ENCODE data around the gene TNFRSF4. TPM values are rescaled to one million over a fixed set of nuclear protein-coding genes. Genes with fewer than 3 reads are reported as not detected.

Gene TNFRSF4
- total RNA-seq, 1 experiment from 2014 or later = 0.37 TPM

- Histone ChIP-seq H3K9ac (ENCODE audit: low read length) (no peak overlapping the region), H3K4me1 (ENCODE audit: control insufficient read depth in 1 of 2, insufficient read depth in 2 of 2, low read length in 2 of 2) (peaks cover 0 to 9% of the 10 kb centered on the region in 2 experiments; a peak in 2 of 4 replicates), H3K27ac (ENCODE audit: low read depth, low read length) (no peak overlapping the region), H3K27me3 (ENCODE audit: insufficient read depth, low read length) (no peaks in the 10 kb centered on the region), H2AFZ (ENCODE audit: low read depth, low read length, poor library complexity, severe bottlenecking) (no peak overlapping the region), H3K9me3 (ENCODE audit: control insufficient read depth in 1 of 2, insufficient read depth in 1 of 2, low read depth in 1 of 2, low read length in 2 of 2) (no peaks in the 10 kb centered on the region), H3K9me2 (ENCODE audit: insufficient read depth) (no peaks in the 10 kb centered on the region), H3K79me2 (ENCODE audit: insufficient read depth, low read length) (no peaks in the 10 kb centered on the region), H3K4me2 (ENCODE audit: low read length) (no peak overlapping the region), H3K36me3 (ENCODE audit: control insufficient read depth in 1 of 2, insufficient read depth in 2 of 2, low read length in 2 of 2) (no peaks in the 10 kb centered on the region), H3K4me3 (replicated peaks in 1 of 2; ENCODE audit: low read depth in 1 of 2, low read length in 2 of 2) (no peak overlapping the region), H4K20me1 (ENCODE audit: insufficient read depth) (no peaks in the 10 kb centered on the region)
- CTCF ChIA-PET = no interaction called here
- no TSS peak for BruUV-seq (replicated peaks)
- ATAC-seq (no peak), DNase-seq (ENCODE audit: low read depth, low spot score) (no peak)
- no peak for TF ChIP-seq ZNF274 (IDR thresholded peaks at IDR 0.05; ENCODE audit: low read depth, low read length)
- TF ChIP-seq EGR1 (IDR thresholded peaks at IDR 0.05; ENCODE audit: low read depth) = no peak
- no peak for TF ChIP-seq POLR2A (IDR thresholded peaks at IDR 0.05; ENCODE audit: borderline replicate concordance, extremely low read depth, insufficient read depth, insufficient read length)
- no peak for TF ChIP-seq CBX3 (IDR thresholded peaks at IDR 0.05; ENCODE audit: low read depth)
- no peak for TF ChIP-seq POLR2AphosphoS5 (IDR thresholded peaks at IDR 0.05; ENCODE audit: low read depth, low read length)
- TF ChIP-seq EZH2phosphoT487 (IDR thresholded peaks at IDR 0.05; ENCODE audit: borderline replicate concordance) = no peak
- no peak for TF ChIP-seq CEBPB (IDR thresholded peaks at IDR 0.05; ENCODE audit: low read depth)
- no peak for TF ChIP-seq FOSL1 (IDR thresholded peaks at IDR 0.05; ENCODE audit: low read depth)
- no peak for TF ChIP-seq RAD21 (IDR thresholded peaks at IDR 0.05; ENCODE audit: low read depth)
- TF ChIP-seq EZH2 (IDR thresholded peaks at IDR 0.05) = no peak
- no peak for TF ChIP-seq ZFX (IDR thresholded peaks at IDR 0.05)
- TF ChIP-seq MAX (IDR thresholded peaks at IDR 0.05) = no peak
- no peak for TF ChIP-seq TCF7L2 (IDR thresholded peaks at IDR 0.05; ENCODE audit: borderline replicate concordance, extremely low read depth, insufficient read depth, insufficient read length)
- TF ChIP-seq CTCF (IDR thresholded peaks at IDR 0.05 in 2 of 3, conservative IDR thresholded peaks at IDR 0.05 in 1 of 3; ENCODE audit: borderline replicate concordance in 1 of 3, insufficient read depth in 1 of 3, low read depth in 2 of 3, low read length in 2 of 3) = no peak
- no peak for TF ChIP-seq ATF3 (IDR thresholded peaks at IDR 0.05)
- no peak for TF ChIP-seq ZBTB33 (IDR thresholded peaks at IDR 0.05; ENCODE audit: extremely low read depth, insufficient replicate concordance, low read length)
- intact Hi-C loops (cut with micrococcal nuclease) = no loop called here
- POLR2A ChIA-PET = no interaction called here
- RAD21 ChIA-PET (ENCODE audit: low non-redundant PET in 1 of 2, low total read pairs in 2 of 2, uncharacterized antibody in 2 of 2, unreplicated experiment in 2 of 2) = no interaction called here
Measured at GRCh38 chr1:1182491-1183220, 31.3 kb downstream of the TNFRSF4 start.

All from HCT116 (cell line).